NCI-H2196 (cell line): Measurements from ENCODE around the gene VAV2.

ENCODE experiments used
- DNase-seq: peaks from one replicate; lab custom pipeline; 2025; ENCODE audit not compliant: unreplicated experiment; lab: John Stamatoyannopoulos, UW

The VAV2 gene

GRCh38 chr9:133839822-133840329 lies 152.2 kb downstream of the VAV2 start:
- no peak for DNase-seq

GRCh38 chr9:133838859-133839507 lies 153.1 kb downstream of the VAV2 start:
- DNase-seq, result no peak

GRCh38 chr9:133837627-133838597 lies 154.2 kb downstream of the VAV2 start:
- DNase-seq, result no peak

DNA sequence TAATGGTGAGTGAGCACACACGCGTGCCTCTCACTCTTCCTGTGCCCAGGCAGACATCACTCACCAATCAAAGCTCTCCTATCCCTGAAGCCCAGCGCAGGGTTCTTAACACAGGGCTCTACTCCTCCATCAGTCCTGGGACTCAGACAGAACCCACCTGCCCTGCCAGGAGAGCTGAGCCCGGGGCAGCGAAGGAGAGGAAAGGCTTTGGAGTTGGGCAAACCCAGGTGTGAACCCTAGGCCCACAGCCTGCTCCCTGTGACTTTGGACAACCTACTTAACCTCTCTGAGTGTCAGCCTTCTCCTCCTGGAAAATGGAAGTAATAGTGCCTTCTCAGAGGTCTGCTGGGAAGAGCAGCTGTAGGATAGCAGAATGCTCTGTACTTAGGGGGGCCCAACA lies 155.3 kb downstream of the VAV2 start:
- no peak for DNase-seq

DNA sequence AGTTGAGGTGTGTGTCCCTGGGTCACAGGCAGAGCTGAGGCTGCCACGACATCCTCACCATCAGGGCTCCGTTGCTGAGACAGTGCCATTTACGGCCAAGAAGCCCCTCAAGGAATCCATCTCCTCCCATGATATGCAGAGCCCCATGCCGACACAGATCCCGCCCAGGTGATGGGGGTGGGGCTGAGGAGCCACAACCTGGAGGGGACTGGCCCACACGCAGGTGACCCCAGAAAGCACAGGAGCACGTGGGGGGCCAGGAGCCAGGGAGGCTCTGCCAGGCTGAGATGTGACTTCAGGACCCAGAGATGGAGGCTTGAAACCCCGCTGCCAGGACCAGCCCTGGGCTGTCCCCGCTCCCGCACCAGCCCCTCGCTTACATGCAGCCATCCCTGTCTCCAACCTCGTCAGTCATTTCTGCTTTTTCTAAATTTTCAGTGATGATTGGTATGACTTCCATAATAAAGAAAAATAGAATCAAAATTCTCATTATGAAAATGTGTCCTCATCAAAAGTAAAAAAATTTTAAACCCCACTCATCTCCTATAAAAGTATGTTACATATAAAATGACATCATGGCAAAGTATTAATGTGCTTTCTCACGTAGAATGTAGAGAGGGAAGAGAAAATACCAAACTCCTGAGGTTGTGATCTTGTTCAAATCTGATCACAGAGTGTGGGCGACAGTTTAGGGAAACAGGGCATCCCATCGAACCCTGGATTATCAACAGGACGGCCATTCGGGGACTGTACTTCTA lies 155.9 kb downstream of the VAV2 start:
- DNase-seq, result no peak

GRCh38 chr9:133835262-133835901 lies 156.7 kb downstream of the VAV2 start:
- no peak for DNase-seq

GRCh38 chr9:133834080-133834976 lies 157.8 kb downstream of the VAV2 start:
- no peak for DNase-seq

DNA sequence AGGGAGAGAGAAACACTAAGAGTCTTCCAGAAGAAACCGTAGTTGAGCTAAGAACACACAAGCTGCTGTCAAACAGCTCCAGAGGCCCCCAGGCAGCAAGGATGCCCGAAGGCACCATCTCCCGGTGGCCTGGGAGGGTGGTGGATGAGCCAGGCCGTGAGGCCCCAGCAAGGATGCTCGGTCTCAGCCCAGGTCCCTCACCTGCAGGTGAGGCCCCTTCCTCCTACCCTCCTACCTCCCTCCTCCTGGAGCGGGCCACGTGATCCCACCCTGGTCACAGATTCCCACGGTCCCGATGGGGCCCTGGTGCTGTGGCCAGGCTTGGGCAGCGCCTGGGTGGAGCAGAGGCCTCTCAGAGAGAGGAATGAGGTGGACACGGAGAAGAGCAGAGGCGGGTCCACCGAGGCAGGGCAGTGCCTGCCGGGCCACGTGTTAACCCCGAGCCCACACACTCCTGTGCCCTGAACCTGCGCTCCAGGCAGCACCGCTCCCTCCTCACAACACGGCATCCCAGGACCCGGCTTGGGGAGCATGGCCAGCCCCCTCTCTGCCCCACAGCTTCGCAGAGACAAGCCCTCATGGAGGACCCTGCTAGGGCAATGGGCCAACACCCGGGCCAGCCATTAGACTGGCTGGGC lies 158.6 kb downstream of the VAV2 start:
- no peak for DNase-seq

DNA sequence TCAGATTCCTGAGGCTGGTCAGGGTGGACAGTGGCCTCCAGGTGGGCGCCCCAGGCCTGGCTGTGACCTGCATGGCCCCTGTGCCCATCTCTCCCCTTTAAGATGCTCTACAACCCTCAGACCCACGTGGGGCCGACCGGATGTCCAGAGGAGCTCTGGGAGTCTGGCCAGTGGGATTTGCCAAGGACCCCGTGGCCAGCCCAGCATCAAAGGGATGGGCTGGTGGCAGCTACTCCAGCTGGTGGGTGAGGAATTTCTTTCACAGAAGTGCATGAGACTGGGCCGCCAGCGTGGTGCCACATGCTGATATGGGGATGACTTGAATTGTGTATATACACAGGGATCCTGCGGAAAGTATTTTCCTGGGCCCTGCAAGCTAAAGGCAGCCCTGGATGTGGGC lies 159.2 kb downstream of the VAV2 start:
- DNase-seq, result no peak

DNA sequence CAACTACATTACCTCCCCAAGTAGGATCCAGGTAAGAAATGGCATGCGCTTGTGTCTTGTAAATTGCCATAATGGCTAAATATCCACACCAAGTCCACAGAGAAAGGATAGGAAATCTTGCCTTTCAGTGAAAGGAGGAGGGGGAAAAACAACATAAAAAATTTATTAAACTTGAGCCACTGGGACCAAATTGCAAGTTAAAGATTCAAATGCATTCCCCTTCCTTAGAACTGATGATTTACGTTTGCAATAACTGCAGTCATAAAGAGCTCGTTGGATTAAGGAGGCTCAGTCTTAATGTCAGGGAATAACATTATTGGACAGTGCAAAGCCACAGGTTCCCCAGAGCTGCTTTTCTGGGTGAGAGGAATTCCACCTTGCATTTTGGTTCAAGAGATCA lies 161.4 kb downstream of the VAV2 start:
- DNase-seq, result no peak

- no peak for DNase-seq
These were observed 161.8 kb downstream of the VAV2 start for GRCh38 chr9:133830310-133830709.

DNA sequence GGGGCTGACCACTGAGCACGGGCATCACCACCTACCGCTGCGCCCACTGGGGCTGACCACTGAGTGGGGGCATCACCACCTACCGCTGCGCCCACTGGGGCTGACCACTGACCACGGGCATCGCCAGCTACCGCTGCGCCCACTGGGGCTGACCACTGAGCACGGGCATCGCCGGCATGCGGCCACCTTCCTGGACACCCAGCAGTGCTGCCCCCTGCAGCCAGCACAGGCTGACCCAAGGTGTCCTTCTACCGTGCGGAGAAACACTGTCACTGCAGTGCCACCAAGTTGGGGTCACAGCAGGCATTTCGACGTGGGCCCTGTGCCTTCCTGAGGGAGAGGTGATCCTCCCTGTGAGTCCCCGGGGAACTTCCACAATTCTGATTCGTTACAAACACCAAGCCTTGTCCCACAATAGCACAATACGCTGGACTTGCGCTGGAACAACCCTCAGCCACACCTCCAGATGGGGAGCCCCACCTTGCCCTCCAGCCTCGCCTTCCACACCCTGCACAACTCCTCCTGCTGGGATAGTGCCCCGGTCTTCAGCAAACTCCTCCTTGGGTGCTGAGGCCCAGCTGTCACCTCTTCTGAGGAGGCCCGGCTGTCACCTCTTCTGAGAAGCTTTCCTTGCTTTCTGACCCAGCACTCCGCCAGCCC lies 163.7 kb downstream of the VAV2 start:
- DNase-seq, result no peak

- no peak for DNase-seq
These were observed 165.6 kb downstream of the VAV2 start for GRCh38 chr9:133826289-133827085.

GRCh38 chr9:133825555-133826218 lies 166.4 kb downstream of the VAV2 start:
- no peak for DNase-seq

DNA sequence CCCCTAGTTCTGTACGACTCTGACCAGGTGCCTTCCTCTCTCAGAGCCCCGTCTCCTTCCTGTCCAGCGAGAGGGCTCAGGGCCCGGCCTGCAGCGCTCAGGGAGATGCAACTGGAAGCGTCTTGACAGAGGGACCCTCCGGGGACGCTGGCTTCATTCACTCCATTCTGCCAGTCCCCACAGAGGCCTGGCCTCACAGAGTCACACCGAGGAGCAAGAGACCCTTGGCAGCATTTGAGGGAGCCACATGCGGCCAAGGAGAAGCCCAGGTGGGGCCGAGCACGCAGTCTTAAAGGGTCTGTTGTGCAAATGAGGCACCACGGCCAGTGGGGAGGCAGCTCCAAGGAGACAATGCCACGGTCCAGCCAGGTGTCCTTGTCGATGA lies 167.3 kb downstream of the VAV2 start:
- no peak for DNase-seq

DNA sequence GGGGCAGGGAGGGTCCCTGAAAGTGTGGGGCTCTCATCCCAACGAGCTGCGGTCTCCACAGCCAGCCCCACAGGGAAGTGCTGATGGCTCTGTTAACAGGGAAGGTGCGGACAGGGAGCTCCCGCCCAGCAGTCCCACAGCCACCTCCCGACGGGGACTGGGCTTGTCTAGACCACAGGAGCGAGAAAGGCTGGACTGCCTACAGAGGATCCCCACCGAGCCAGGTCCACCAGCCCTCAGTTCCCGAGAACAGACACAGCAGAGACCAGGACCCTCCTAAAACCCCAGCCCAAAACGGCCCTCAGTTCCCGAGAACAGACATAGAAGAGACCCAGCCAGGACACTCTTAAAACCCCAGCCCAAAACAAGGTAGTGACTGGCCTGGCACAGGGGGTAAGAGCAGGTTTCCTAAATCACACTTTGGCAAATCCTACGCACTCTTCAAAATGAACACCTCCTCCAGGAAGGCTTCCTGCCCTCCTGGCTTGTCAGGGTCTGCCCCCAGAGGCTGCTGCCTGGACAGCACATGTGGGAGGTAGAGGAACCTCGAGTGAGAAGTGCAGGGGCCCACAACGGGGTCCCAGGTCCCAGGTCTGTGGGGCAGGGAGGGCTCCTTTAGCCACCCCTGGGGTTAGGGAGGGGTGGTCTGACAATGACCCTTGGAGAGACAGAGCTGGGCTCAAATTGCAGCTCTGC lies 167.9 kb downstream of the VAV2 start:
- DNase-seq, result no peak
